ENCODE measurements around the gene CFAP20DC. TPM values are rescaled to one million over a fixed set of nuclear protein-coding genes. Genes with fewer than 3 reads are reported as not detected.

The CFAP20DC gene
- total RNA-seq, 2 experiments from 2014 or later: 2.4 to 2.5 TPM

DNA sequence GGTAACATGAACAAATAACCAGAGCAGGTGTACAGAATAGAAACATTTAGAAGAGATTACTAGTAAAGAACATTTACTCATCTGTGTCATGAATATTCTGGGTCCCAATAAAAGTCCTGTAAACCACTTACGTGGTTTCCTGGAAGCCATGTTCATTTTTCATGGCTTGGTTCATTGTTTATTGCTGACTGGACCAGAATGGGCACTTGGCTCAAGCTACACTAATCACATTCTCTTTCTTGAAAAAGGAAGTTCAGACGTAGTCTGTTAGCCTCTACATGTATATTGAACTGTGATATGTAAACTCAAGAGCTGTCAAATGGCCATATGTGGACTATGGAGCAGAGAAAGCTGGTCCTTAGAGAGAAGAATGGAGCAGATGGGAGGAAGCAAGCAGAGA lies 244.9 kb downstream of the CFAP20DC start:
- Mint-ChIP-seq H3K4me1 (ENCODE audit: low read depth) (no peaks in the 10 kb centered on the region), H3K4me3 (no peak overlapping the region), H3K27ac (no peak overlapping the region), H3K36me3 (no peaks in the 10 kb centered on the region), H3K27me3 (no peaks in the 10 kb centered on the region), H3K9me3 (no peaks in the 10 kb centered on the region)
- intact Hi-C loops (cut with micrococcal nuclease): no loop called here
- ChIA-PET POLR2A (no interaction called here), CTCF (no interaction called here)
- no peak for DNase-seq

DNA sequence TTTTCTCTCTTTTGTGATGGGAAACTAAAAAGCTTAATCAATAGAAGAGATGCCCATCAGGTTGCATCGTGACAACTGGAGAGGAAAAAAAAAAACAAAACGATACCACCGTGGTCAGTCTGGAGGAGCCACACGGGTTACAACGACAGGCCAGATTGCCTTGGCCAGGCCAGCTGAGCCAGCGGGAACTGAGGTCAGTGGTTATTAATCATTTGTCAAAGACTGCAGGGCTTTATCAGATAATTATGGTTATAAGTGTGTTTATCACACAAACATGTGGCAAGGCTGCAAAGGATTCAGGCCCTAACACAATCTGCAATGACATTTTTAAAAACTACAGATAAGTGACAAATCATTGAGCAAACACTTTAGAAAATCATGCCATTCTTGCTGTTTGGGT lies 248.3 kb downstream of the CFAP20DC start:
- Mint-ChIP-seq H3K36me3 (no peaks in the 10 kb centered on the region), H3K9me3 (no peaks in the 10 kb centered on the region), H3K27ac (no peak overlapping the region), H3K4me1 (ENCODE audit: low read depth) (no peaks in the 10 kb centered on the region), H3K4me3 (no peak overlapping the region), H3K27me3 (no peaks in the 10 kb centered on the region)
- CTCF ChIA-PET: no interaction called here
- no peak for DNase-seq
- intact Hi-C loops (cut with micrococcal nuclease): no loop called here
- POLR2A ChIA-PET: no interaction called here

DNA sequence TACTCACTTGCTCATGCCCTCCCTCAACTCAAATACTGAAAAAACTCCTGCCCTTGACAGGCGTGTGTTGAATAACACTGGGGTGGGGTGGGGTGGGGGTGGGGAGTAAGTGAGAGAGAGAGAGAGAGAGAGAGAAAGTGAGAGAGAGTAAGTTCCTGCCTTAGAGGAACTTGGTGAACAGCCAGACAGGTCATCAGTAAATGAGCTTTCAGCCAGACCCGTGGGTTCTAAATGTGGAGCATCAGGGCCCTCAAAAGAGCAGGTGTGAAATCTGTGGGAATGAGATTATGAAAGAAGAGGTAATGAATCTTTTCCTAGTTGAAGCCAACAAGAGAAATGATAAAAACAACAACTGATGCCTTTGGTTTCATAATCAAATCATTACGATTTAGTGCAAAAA lies 248.9 kb downstream of the CFAP20DC start:
- Mint-ChIP-seq H3K27ac (no peak overlapping the region), H3K27me3 (no peaks in the 10 kb centered on the region), H3K4me1 (ENCODE audit: low read depth) (no peaks in the 10 kb centered on the region), H3K9me3 (no peaks in the 10 kb centered on the region), H3K4me3 (no peak overlapping the region), H3K36me3 (no peaks in the 10 kb centered on the region)
- ChIA-PET POLR2A (no interaction called here), CTCF (no interaction called here)
- intact Hi-C loops (cut with micrococcal nuclease): no loop called here
- no peak for DNase-seq

DNA sequence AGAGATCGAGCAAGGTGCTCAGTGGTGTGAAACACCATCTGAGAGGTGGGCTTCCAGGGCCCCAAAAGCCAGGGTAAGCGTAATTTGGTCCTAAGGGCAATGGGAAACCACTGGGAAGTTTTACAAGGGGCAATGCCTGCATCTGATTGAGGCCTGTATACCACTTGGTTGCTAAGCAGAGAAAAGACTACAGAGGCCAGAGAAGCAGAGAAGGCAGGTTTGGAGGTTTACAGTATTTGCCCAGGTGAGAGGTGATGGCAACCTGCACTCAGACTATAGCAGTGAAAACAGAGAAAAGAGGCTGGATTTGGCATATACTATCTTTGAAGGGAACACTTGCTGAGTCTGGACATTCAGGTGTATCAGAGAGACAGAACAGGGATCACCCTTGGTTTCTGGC lies 249.8 kb downstream of the CFAP20DC start:
- intact Hi-C loops (cut with micrococcal nuclease): no loop called here
- ChIA-PET POLR2A (no interaction called here), CTCF (no interaction called here)
- Mint-ChIP-seq H3K36me3 (no peaks in the 10 kb centered on the region), H3K4me3 (no peak overlapping the region), H3K9me3 (no peaks in the 10 kb centered on the region), H3K4me1 (ENCODE audit: low read depth) (no peaks in the 10 kb centered on the region), H3K27ac (no peak overlapping the region), H3K27me3 (no peaks in the 10 kb centered on the region)
- no peak for DNase-seq

DNA sequence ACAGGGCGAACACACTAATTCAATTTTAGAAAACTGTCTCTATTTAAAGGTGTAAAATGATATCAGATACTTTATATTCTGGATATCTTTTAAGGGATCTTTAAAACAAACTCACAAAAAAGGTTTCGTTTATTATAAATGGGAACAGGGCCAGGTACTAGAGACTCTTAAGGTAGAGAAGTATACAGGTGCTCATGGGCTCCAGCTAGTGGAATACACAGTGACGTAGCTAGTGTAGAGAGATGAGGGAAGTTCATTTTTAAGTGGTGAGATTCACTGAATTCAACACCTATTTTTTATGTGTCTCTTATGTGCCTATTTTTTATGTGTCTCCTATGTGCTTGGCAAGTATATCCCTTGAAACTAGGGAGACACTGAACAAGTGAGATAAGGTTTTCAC lies 250.6 kb downstream of the CFAP20DC start:
- intact Hi-C loops (cut with micrococcal nuclease): no loop called here
- no peaks in the 10 kb centered on the region for H3K27me3 Mint-ChIP-seq
- no peak for DNase-seq
- no peaks in the 10 kb centered on the region for H3K4me1 Mint-ChIP-seq (ENCODE audit: low read depth)
- no peaks in the 10 kb centered on the region for H3K9me3 Mint-ChIP-seq
- no peak overlapping the region for H3K27ac Mint-ChIP-seq
- POLR2A ChIA-PET: no interaction called here
- CTCF ChIA-PET: no interaction called here
- no peak overlapping the region for H3K4me3 Mint-ChIP-seq
- H3K36me3 Mint-ChIP-seq: no peaks in the 10 kb centered on the region

DNA sequence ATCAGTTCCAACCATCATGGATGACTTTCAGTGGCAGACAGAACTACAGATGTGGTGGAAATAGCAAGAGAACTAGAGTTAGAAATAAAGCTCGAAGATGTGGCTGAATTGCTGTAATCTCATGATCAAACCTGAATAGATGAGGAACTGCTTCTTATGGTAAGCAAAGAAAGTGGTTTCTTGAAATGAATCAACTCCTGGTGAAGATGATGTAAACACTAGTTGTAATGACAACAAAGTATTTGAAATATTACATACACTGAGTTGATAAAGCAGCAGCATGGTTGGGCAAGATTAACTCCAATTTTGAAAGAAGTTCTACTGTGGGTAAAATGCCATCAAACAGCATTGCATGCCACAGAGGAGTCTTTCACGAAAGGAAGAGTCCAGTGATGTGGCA lies 251.5 kb downstream of the CFAP20DC start:
- DNase-seq: no peak
- no peak overlapping the region for H3K4me3 Mint-ChIP-seq
- H3K36me3 Mint-ChIP-seq: no peaks in the 10 kb centered on the region
- no peaks in the 10 kb centered on the region for H3K4me1 Mint-ChIP-seq (ENCODE audit: low read depth)
- no peaks in the 10 kb centered on the region for H3K27me3 Mint-ChIP-seq
- no peaks in the 10 kb centered on the region for H3K9me3 Mint-ChIP-seq
- H3K27ac Mint-ChIP-seq: no peak overlapping the region
- POLR2A ChIA-PET: no interaction called here
- CTCF ChIA-PET: no interaction called here
- intact Hi-C loops (cut with micrococcal nuclease): no loop called here

DNA sequence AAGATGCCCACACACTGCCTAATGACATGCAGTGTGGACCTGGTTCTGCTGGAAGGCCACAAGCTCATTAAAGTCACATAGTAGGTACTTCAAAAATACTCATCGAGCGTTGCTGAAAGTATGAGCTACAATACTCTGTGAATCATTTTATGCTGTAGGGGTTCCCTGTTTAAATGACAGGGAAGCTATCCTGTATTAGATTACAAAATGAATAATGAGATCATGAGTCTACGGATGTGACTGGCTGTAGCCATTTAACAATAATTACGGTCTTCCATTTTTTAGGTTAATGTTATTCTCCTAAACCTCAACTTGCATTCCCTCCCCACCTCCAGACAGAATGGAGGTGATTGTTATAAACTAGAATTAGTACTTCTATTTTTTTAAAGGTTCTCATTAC lies 255.1 kb downstream of the CFAP20DC start:
- H3K4me3 Mint-ChIP-seq: no peak overlapping the region
- DNase-seq: no peak
- no peaks in the 10 kb centered on the region for H3K36me3 Mint-ChIP-seq
- intact Hi-C loops (cut with micrococcal nuclease): no loop called here
- no peaks in the 10 kb centered on the region for H3K9me3 Mint-ChIP-seq
- POLR2A ChIA-PET: no interaction called here
- CTCF ChIA-PET: no interaction called here
- no peaks in the 10 kb centered on the region for H3K4me1 Mint-ChIP-seq (ENCODE audit: low read depth)
- no peaks in the 10 kb centered on the region for H3K27me3 Mint-ChIP-seq
- H3K27ac Mint-ChIP-seq: no peak overlapping the region

DNA sequence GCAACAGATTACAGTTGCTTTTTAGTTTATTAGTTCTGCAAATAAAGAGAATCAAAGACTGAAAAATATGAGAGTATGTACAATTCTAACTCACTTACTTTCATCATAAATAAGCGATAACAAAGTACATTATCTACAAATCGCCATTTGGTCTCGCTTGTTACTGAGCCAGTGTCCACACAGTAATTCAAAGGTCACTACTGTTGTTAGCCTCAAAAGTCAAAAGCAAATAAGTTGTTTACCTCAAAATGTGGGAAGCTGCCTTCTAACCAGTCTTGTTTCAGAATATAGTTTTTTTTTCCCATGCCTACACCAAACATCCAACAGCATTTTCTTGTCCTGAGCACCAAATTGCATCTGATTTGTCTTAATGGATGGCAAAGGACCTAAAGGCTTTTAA lies 255.9 kb downstream of the CFAP20DC start:
- Mint-ChIP-seq H3K4me1 (ENCODE audit: low read depth) (no peaks in the 10 kb centered on the region), H3K4me3 (no peak overlapping the region), H3K36me3 (no peaks in the 10 kb centered on the region), H3K27ac (no peak overlapping the region), H3K9me3 (no peaks in the 10 kb centered on the region), H3K27me3 (no peaks in the 10 kb centered on the region)
- no peak for DNase-seq
- ChIA-PET CTCF (no interaction called here), POLR2A (no interaction called here)
- intact Hi-C loops (cut with micrococcal nuclease): no loop called here

DNA sequence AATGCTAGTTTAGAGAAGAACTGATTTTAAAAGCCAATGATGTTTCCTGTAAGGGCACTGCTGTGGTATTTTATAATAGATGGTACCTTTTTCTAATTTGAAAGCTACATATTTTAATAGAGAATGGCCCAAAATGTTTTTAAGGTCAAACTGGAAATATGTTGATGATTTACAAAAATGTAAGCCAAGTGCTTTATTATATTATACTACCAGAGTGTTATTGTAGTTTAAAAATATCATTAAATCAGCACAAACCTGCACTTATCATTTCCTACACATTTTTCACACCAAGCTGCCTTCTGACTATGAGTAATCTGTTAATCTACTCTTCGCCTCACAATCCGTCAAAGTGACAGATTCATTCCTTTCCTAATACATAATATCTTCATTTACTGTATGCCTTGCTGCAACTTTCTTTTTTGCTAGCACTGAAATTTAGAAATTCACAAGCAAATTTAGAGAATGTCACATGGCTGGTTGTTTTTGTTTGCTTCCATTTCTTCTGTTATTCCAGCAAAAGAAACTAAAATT lies 256.8 kb downstream of the CFAP20DC start:
- Mint-ChIP-seq H3K27ac (no peak overlapping the region), H3K4me3 (no peak overlapping the region), H3K9me3 (no peaks in the 10 kb centered on the region), H3K27me3 (no peaks in the 10 kb centered on the region), H3K4me1 (ENCODE audit: low read depth) (no peaks in the 10 kb centered on the region), H3K36me3 (no peaks in the 10 kb centered on the region)
- CTCF ChIA-PET: no interaction called here
- DNase-seq: no peak
- POLR2A ChIA-PET: no interaction called here
- intact Hi-C loops (cut with micrococcal nuclease): no loop called here

DNA sequence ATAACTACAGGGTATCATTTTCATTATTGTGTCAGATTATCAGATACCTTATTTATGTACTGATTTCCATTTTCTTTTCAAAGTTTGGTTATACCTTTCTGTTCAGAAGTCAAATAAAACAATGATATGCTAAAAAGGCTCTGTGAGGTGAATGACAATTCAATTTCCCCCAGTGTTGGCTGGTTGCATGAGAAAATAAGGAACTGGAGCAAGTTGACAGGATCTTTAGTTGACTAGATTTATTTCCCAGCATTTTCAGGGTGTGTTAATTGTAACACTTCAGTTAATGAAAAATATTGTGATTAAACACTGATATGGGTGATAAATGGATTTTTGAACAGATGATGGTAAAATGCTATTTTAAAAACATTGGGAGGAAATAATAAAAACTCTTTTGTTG lies 260.4 kb downstream of the CFAP20DC start:
- no peak for DNase-seq
- Mint-ChIP-seq H3K4me1 (ENCODE audit: low read depth) (no peaks in the 10 kb centered on the region), H3K27me3 (no peaks in the 10 kb centered on the region), H3K9me3 (no peaks in the 10 kb centered on the region), H3K27ac (no peak overlapping the region), H3K36me3 (no peaks in the 10 kb centered on the region), H3K4me3 (no peak overlapping the region)
- intact Hi-C loops (cut with micrococcal nuclease): no loop called here
- ChIA-PET POLR2A (no interaction called here), CTCF (no interaction called here)

DNA sequence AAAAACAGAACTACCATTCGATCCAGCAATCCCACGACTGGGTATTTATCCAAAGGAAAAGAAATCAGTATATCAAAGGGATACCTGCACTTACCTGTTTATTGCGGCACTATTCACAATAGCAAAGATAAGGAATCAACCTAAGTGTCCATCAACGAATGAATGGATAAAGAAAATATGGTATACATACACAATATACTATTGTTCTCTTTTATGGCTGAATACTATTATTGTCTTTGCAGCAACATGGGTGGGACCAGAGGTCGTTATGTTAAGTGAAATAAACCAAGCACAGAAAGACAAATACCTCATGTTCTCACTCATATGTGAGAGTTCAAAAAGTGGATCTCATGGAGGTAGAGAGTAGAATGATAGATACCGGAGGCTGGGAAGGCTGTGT lies 264.9 kb downstream of the CFAP20DC start:
- POLR2A ChIA-PET: no interaction called here
- Mint-ChIP-seq H3K27ac (no peak overlapping the region), H3K4me3 (no peak overlapping the region), H3K4me1 (ENCODE audit: low read depth) (no peaks in the 10 kb centered on the region), H3K9me3 (peaks cover 11% of the 10 kb centered on the region), H3K27me3 (no peaks in the 10 kb centered on the region), H3K36me3 (no peaks in the 10 kb centered on the region)
- DNase-seq: no peak
- intact Hi-C loops (cut with micrococcal nuclease): no loop called here
- CTCF ChIA-PET: no interaction called here

DNA sequence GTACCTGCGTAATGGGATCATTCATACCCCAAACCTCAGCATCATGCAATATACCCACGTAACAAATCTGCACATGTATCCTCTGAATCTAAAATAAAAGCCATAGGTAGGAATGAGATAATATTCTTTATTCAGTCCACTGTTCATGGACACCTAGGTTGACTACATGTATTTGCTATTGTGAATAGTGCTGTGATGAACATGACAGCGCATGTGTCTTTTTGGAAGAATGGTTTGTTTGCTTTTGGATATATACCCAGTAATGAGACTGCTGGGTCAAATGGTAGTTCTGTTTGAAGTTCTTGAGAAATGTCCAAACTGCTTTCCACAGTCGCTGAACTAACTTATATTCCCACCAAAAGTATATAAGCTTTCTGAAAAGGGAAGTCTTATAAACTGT lies 265.4 kb downstream of the CFAP20DC start:
- DNase-seq: no peak
- CTCF ChIA-PET: no interaction called here
- H3K4me1 Mint-ChIP-seq (ENCODE audit: low read depth): no peaks in the 10 kb centered on the region
- no peaks in the 10 kb centered on the region for H3K36me3 Mint-ChIP-seq
- H3K9me3 Mint-ChIP-seq: peaks cover 15% of the 10 kb centered on the region
- POLR2A ChIA-PET: no interaction called here
- H3K27me3 Mint-ChIP-seq: no peaks in the 10 kb centered on the region
- H3K4me3 Mint-ChIP-seq: no peak overlapping the region
- H3K27ac Mint-ChIP-seq: no peak overlapping the region
- intact Hi-C loops (cut with micrococcal nuclease): no loop called here

DNA sequence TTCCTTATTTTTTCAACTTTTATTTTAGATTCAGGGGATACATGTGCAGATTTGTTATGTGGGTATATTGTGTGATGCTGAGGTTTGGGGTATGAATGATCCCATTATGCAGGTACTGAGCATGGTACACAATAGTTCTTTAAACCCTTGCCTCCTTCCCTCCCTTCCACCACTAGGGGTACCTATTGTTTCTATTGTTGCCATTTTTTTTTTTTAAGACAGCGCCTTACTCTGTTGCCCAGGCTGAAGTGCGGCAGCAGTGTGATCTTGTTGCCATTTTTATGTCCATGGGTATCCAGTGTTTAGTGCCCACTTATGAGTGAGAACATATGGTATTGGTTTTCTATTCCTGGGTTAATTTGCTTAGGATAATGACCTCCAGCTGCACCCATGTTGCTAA lies 266.0 kb downstream of the CFAP20DC start:
- DNase-seq: no peak
- no peaks in the 10 kb centered on the region for H3K36me3 Mint-ChIP-seq
- ChIA-PET CTCF (no interaction called here), POLR2A (no interaction called here)
- H3K27ac Mint-ChIP-seq: no peak overlapping the region
- H3K4me3 Mint-ChIP-seq: no peak overlapping the region
- no peaks in the 10 kb centered on the region for H3K27me3 Mint-ChIP-seq
- H3K9me3 Mint-ChIP-seq: peaks cover 21% of the 10 kb centered on the region
- H3K4me1 Mint-ChIP-seq (ENCODE audit: low read depth): no peaks in the 10 kb centered on the region
- intact Hi-C loops (cut with micrococcal nuclease): no loop called here

DNA sequence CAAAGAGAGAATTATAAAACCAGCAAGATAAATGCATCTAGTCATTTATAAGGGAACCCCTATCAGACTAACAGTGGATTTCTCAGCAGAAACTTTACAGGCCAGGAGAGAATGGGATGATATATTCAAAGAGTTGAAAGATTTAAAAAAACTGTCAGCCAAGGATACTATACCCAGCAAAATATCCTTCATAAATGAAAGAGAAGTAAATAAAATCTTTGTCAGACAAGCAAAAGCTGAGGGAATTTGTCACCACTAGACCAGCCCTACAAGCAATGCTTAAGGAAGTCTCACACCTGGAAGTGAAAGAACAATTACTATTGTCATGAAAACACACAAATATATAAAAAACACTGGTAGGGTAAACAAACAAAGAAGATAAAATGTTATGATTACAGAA lies 269.9 kb downstream of the CFAP20DC start:
- intact Hi-C loops (cut with micrococcal nuclease): no loop called here
- H3K4me1 Mint-ChIP-seq (ENCODE audit: low read depth): no peaks in the 10 kb centered on the region
- no peak for DNase-seq
- CTCF ChIA-PET: no interaction called here
- H3K4me3 Mint-ChIP-seq: no peak overlapping the region
- no peaks in the 10 kb centered on the region for H3K27me3 Mint-ChIP-seq
- POLR2A ChIA-PET: no interaction called here
- no peaks in the 10 kb centered on the region for H3K36me3 Mint-ChIP-seq
- H3K27ac Mint-ChIP-seq: no peak overlapping the region
- peaks cover 27% of the 10 kb centered on the region for H3K9me3 Mint-ChIP-seq
